ENCODE results near the gene CYTH1. TPM values are rescaled to one million over a fixed set of nuclear protein-coding genes. Genes with fewer than 3 reads are reported as not detected.

Gene CYTH1
- polyA plus RNA-seq, 1 experiment, result 13.7 TPM

GRCh38 chr17:78678222-78678557 is 103.9 kb downstream of the CYTH1 start:
- no peak for TF ChIP-seq CTCF (IDR thresholded peaks at IDR 0.05; ENCODE audit: low read depth, low read length)
- H3K27me3 ChIP-seq (ENCODE audit: control insufficient read depth, insufficient read depth, low read length), result no peaks in the 10 kb centered on the region
- no peaks in the 10 kb centered on the region; the same call in 1 of the 2 replicates for H3K9me3 ChIP-seq (ENCODE audit: control insufficient read depth, insufficient read depth, low read length)
- ChIA-PET CTCF (no interaction called here), POLR2A (interaction anchor here (0.5 kb wide), 1 partner anchor 187 kb away, joined by 3 read pairs; no protein-coding TSS in a partner anchor)
- H3K4me3 ChIP-seq (ENCODE audit: low read depth, low read length), result no peak overlapping the region
- no peak for DNase-seq (ENCODE audit: low read depth, low spot score)
- H3K27ac ChIP-seq (ENCODE audit: low read depth, low read length), result no peak overlapping the region

GRCh38 chr17:78677303-78678221 is 104.5 kb downstream of the CYTH1 start:
- CTCF ChIA-PET, result interaction anchor here (2.3 kb wide), 1 partner anchor 30 kb away, joined by 4 read pairs; no protein-coding TSS in a partner anchor
- no peaks in the 10 kb centered on the region for H3K27me3 ChIP-seq (ENCODE audit: control insufficient read depth, insufficient read depth, low read length)
- no peak overlapping the region for H3K27ac ChIP-seq (ENCODE audit: low read depth, low read length)
- H3K9me3 ChIP-seq (ENCODE audit: control insufficient read depth, insufficient read depth, low read length), result peaks cover 2% of the 10 kb centered on the region; the same call in 1 of the 2 replicates
- TF ChIP-seq CTCF (IDR thresholded peaks at IDR 0.05; ENCODE audit: low read depth, low read length), result no peak
- POLR2A ChIA-PET, result no interaction called here
- no peak overlapping the region for H3K4me3 ChIP-seq (ENCODE audit: low read depth, low read length)
- no peak for DNase-seq (ENCODE audit: low read depth, low spot score)

GRCh38 chr17:78676412-78677302 is 105.4 kb downstream of the CYTH1 start:
- no peak for TF ChIP-seq CTCF (IDR thresholded peaks at IDR 0.05; ENCODE audit: low read depth, low read length)
- ChIA-PET CTCF (interaction anchor here (1.5 to 2.3 kb wide), 2 partner anchors 31 to 180 kb away, joined by 3 to 4 read pairs; no protein-coding TSS in a partner anchor), POLR2A (no interaction called here)
- H3K4me3 ChIP-seq (ENCODE audit: low read depth, low read length), result no peak overlapping the region
- H3K27me3 ChIP-seq (ENCODE audit: control insufficient read depth, insufficient read depth, low read length), result no peaks in the 10 kb centered on the region
- no peak for DNase-seq (ENCODE audit: low read depth, low spot score)
- H3K27ac ChIP-seq (ENCODE audit: low read depth, low read length), result no peak overlapping the region
- peaks cover 2% of the 10 kb centered on the region; the same call in 1 of the 2 replicates for H3K9me3 ChIP-seq (ENCODE audit: control insufficient read depth, insufficient read depth, low read length)

- no peak overlapping the region for H3K4me3 ChIP-seq (ENCODE audit: low read depth, low read length)
- no peak for DNase-seq (ENCODE audit: low read depth, low spot score)
- no peak for TF ChIP-seq CTCF (IDR thresholded peaks at IDR 0.05; ENCODE audit: low read depth, low read length)
- POLR2A ChIA-PET, result no interaction called here
- CTCF ChIA-PET, result interaction anchor here (1.5 to 2.3 kb wide), 2 partner anchors 32 to 179 kb away, joined by 3 to 4 read pairs; no protein-coding TSS in a partner anchor
- H3K9me3 ChIP-seq (ENCODE audit: control insufficient read depth, insufficient read depth, low read length), result peaks cover 6% of the 10 kb centered on the region; the same call in 1 of the 2 replicates
- no peaks in the 10 kb centered on the region for H3K27me3 ChIP-seq (ENCODE audit: control insufficient read depth, insufficient read depth, low read length)
- no peak overlapping the region for H3K27ac ChIP-seq (ENCODE audit: low read depth, low read length)
These were observed 106.2 kb downstream of the CYTH1 start for GRCh38 chr17:78675836-78676235.
